Measurements from ENCODE around the gene GPC3. TPM values are rescaled to one million over a fixed set of nuclear protein-coding genes. Genes with fewer than 3 reads are reported as not detected.

The GPC3 gene
- total and polyA plus RNA-seq, 7 donors = 0.43 to 2.3 (median 1.4) TPM

DNA sequence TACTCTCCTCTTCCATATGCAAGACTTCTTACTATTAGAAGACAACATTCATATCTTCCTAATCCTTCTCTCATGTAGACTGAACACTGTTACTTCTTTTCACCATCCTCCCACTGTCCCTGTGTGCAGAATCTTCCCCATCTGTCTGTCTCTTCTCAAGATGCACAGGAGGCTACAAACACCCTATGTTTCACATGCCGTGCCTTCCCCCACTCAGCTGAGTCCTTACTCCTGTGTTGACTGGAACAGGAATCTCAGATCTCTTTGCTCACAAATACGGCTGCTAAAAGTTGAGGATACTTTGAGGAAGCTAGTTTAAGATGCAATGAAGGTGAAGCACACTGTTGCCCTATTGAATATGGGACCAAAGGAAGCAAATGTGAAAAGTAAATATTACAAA is 401.6 kb downstream of the GPC3 start:
- TF ChIP-seq CTCF (IDR thresholded peaks at IDR 0.05) = no peak
- DNase-seq = no peak
- no peak for ATAC-seq
- H3K27me3 ChIP-seq (ENCODE audit: insufficient read depth in 3 of 3, low read length in 2 of 3) = peaks cover 0 to 15% (median 0%) of the 10 kb centered on the region in 3 donors
- H3K4me3 ChIP-seq = no peak overlapping the region
- intact Hi-C loops (cut with DNase I) = no loop called here
- H3K27ac ChIP-seq = no peak overlapping the region
- no peaks in the 10 kb centered on the region for H3K4me1 ChIP-seq
- H3K9me3 ChIP-seq = no peaks in the 10 kb centered on the region
- H3K36me3 ChIP-seq (ENCODE audit: insufficient read depth in 1 of 2, low read depth in 1 of 2) = no peaks in the 10 kb centered on the region
- WGBS, 3 donors = 75 to 97% (median 93%) methylated on average over 2 of the region's 2 CpGs

GRCh38 chrX:133580625-133581024 is 404.8 kb downstream of the GPC3 start:
- intact Hi-C loops (cut with DNase I) = no loop called here
- no peak for DNase-seq
- Histone ChIP-seq H3K4me1 (no peaks in the 10 kb centered on the region), H3K27me3 (ENCODE audit: insufficient read depth in 3 of 3, low read length in 2 of 3) (peaks cover 0 to 17% (median 0%) of the 10 kb centered on the region in 3 donors), H3K36me3 (ENCODE audit: insufficient read depth in 1 of 2, low read depth in 1 of 2) (no peaks in the 10 kb centered on the region), H3K9me3 (no peaks in the 10 kb centered on the region), H3K4me3 (no peak overlapping the region), H3K27ac (no peak overlapping the region)
- no peak for TF ChIP-seq CTCF (IDR thresholded peaks at IDR 0.05)
- no peak for ATAC-seq
- 16 to 24% (median 19%) methylated on average over 3 of the region's 3 CpGs for WGBS, 3 donors

DNA sequence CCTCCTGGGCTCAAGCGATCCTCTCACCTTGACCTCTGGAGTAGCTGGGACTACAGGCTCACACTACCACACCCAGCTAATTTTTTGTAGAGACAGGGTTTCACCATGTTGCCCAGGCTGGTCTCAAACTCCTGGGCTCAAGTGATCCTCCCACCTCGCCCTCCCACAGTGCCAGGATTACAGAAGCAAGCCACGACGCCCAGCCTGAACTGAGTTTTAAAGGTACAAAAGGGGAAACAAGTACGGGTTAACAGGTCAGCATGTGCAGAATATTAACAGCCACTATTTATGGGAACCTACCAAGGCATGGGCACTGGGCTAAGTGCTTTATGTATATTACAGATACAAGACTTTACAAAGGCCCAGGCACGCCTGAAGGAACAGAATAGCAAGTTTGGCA is 405.8 kb downstream of the GPC3 start:
- ATAC-seq (no peak), DNase-seq (no peak)
- Histone ChIP-seq H3K27ac (no peak overlapping the region), H3K9me3 (no peaks in the 10 kb centered on the region), H3K4me3 (no peak overlapping the region), H3K4me1 (no peaks in the 10 kb centered on the region), H3K36me3 (ENCODE audit: insufficient read depth in 1 of 2, low read depth in 1 of 2) (no peaks in the 10 kb centered on the region), H3K27me3 (ENCODE audit: insufficient read depth in 3 of 3, low read length in 2 of 3) (peaks cover 0 to 17% (median 0%) of the 10 kb centered on the region in 3 donors)
- no peak for TF ChIP-seq CTCF (IDR thresholded peaks at IDR 0.05)
- 69 to 98% (median 94%) methylated on average over 6 of the region's 6 CpGs for WGBS, 3 donors
- intact Hi-C loops (cut with DNase I) = no loop called here

GRCh38 chrX:133576876-133577275 is 408.5 kb downstream of the GPC3 start:
- no peak overlapping the region for H3K27ac ChIP-seq
- ATAC-seq = no peak
- intact Hi-C loops (cut with DNase I) = no loop called here
- no peak for TF ChIP-seq CTCF (IDR thresholded peaks at IDR 0.05)
- 86 to 97% (median 96%) methylated on average over 3 of the region's 3 CpGs for WGBS, 3 donors
- H3K9me3 ChIP-seq = peaks cover 8% of the 10 kb centered on the region
- peaks cover 0 to 13% (median 0%) of the 10 kb centered on the region in 3 donors for H3K27me3 ChIP-seq (ENCODE audit: insufficient read depth in 3 of 3, low read length in 2 of 3)
- no peaks in the 10 kb centered on the region for H3K36me3 ChIP-seq (ENCODE audit: insufficient read depth in 1 of 2, low read depth in 1 of 2)
- no peak overlapping the region for H3K4me3 ChIP-seq
- H3K4me1 ChIP-seq = no peaks in the 10 kb centered on the region
- DNase-seq = no peak

GRCh38 chrX:133575501-133576136 is 409.8 kb downstream of the GPC3 start:
- WGBS, 3 donors = 88 to 96% (median 93%) methylated on average over 5 of the region's 5 CpGs
- Histone ChIP-seq H3K36me3 (ENCODE audit: insufficient read depth in 1 of 2, low read depth in 1 of 2) (no peaks in the 10 kb centered on the region), H3K27ac (no peak overlapping the region), H3K4me3 (no peak overlapping the region), H3K9me3 (peaks cover 8% of the 10 kb centered on the region), H3K4me1 (no peaks in the 10 kb centered on the region), H3K27me3 (ENCODE audit: insufficient read depth in 3 of 3, low read length in 2 of 3) (peaks cover 0 to 10% (median 0%) of the 10 kb centered on the region in 3 donors)
- DNase-seq (no peak), ATAC-seq (no peak)
- intact Hi-C loops (cut with DNase I) = no loop called here
- no peak for TF ChIP-seq CTCF (IDR thresholded peaks at IDR 0.05)
